Memory B cell (primary cell): Measurements from ENCODE around the gene SHF.

ENCODE experiments used
- ATAC-seq: fragments of 150-1000 bp; cut with Tn5 transposase; 2 replicates; pipeline ENCODE4 v1.10.0; 2021; ENCODE audit warnings: low read depth, mild to moderate bottlenecking, moderate library complexity
- DNase-seq, 2 donors: peaks; one replicate each; pipeline ENCODE4 v3.0.0; 2022; ENCODE audit warnings: low spot score in 2 of 2
- H3K27ac Mint-ChIP-seq: one replicate; pipeline ENCODE4 v1.8.0; 2022; ENCODE audit warnings: mild to moderate bottlenecking, moderate library complexity, mixed read lengths
- H3K27me3 Mint-ChIP-seq: one replicate; pipeline ENCODE4 v1.8.0; 2022; ENCODE audit warnings: mixed read lengths
- H3K36me3 Mint-ChIP-seq: one replicate; pipeline ENCODE4 v1.8.0; 2022; ENCODE audit warnings: mild to moderate bottlenecking, mixed read lengths
- H3K4me1 Mint-ChIP-seq: one replicate; pipeline ENCODE4 v1.8.0; 2022; ENCODE audit warnings: mixed read lengths
- H3K4me3 Mint-ChIP-seq: one replicate; pipeline ENCODE4 v1.8.0; 2022; ENCODE audit warnings: mild to moderate bottlenecking, moderate library complexity, mixed read lengths
- H3K9me3 Mint-ChIP-seq: one replicate; pipeline ENCODE4 v1.8.0; 2022; ENCODE audit warnings: mixed read lengths

The SHF gene

DNA sequence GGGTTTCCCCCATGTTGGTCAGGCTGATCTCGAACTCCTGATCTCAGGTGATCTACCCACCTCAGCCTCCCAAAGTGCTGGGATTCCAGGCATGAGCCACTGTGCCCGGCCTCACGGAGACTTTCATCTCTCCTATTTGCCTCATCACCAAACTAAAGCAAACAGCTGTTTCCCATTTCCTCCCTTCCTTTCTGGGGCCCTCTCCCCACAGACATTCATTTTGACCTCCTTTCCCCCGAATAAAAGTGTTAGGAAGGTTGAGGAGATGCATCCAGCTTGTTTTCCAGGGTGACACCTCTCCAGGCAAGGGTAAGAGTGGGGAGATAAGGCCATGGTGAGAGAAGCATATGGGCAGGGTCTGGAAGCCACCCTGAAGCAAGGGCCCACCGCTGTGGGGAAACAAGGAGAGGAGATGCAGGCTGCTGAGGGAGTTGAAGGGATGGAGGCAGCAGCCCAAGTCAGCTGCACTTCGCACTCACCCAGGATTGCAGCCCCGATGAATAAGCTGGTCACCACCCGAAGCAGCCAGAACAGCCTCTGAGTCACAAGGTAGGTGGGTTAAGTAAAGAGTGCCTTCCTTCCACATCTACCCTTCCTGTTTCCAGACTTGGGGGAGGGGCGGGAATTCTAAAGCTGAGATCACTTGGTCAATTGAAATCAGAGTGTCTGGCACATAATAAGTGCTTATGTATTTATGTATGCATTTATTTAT is 65.9 kb downstream of the SHF start:
- Mint-ChIP-seq H3K4me1 (peaks cover 13% of the 10 kb centered on the region), H3K4me3 (no peak overlapping the region), H3K27me3 (peaks cover 35% of the 10 kb centered on the region), H3K36me3 (no peaks in the 10 kb centered on the region), H3K27ac (no peak overlapping the region), H3K9me3 (no peaks in the 10 kb centered on the region)
- DNase-seq (no peak), ATAC-seq (no peak)

- Mint-ChIP-seq H3K36me3 (no peaks in the 10 kb centered on the region), H3K4me1 (peaks cover 17% of the 10 kb centered on the region), H3K27ac (no peak overlapping the region), H3K27me3 (peaks cover 36% of the 10 kb centered on the region), H3K4me3 (no peak overlapping the region), H3K9me3 (no peaks in the 10 kb centered on the region)
- DNase-seq (no peak), ATAC-seq (no peak)
Measured at GRCh38 chr15:45121020-45121419, 66.7 kb downstream of the SHF start.

DNA sequence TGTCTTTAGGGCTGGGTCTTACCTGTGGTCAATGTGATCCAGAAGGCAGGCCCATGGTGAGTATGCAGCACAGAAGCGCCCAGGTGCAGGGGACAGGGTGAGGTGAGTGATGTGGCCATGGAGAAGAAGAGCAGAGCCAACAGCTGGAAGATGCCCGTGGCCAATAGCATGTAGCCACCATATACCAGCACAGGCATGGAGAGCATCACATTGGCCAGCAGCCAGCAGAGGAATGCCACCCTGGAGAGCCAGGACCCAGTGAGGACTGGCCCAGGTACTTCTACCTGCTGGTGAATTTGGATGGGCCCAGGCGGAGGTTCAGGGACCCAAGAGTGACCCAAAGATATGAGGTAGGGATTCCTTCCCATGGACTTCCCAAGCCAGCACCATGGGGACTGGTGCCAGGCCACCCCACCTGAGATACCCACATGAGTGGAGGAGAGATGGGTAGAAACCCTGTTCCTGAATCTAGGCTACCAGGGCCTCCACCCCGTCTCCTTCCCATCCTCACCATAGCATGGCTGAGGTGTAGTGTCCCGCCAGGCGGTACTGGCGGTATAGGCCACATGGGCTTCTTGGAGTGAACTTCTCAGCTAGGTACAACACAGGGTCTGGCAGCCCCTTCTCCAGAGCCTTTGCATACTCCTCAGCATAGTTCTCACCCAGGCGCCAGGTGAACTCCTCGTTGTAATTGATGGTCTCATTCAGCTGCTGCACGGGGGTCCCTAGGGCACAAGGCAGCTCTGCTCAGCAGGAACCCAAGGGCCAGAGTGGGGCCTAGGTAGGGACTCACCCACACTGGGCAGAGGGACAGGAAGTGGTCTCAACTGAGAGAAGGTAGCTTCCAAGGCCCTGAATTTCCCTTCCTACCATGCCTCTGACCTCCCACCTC is 67.4 kb downstream of the SHF start:
- Mint-ChIP-seq H3K27me3 (peaks cover 39% of the 10 kb centered on the region), H3K27ac (no peak overlapping the region)
- no peak for ATAC-seq

GRCh38 chr15:45118996-45119395 is 68.8 kb downstream of the SHF start:
- DNase-seq (no peak), ATAC-seq (no peak)
- peaks cover 21% of the 10 kb centered on the region for H3K4me1 Mint-ChIP-seq
- H3K36me3 Mint-ChIP-seq: no peaks in the 10 kb centered on the region
- no peak overlapping the region for H3K4me3 Mint-ChIP-seq
- H3K9me3 Mint-ChIP-seq: no peaks in the 10 kb centered on the region
- H3K27me3 Mint-ChIP-seq: peaks cover 41% of the 10 kb centered on the region
- H3K27ac Mint-ChIP-seq: no peak overlapping the region

More for the DNA sequence above, 67.4 kb downstream of the SHF start:
- H3K9me3 Mint-ChIP-seq: no peaks in the 10 kb centered on the region
- peaks cover 17% of the 10 kb centered on the region for H3K4me1 Mint-ChIP-seq
- no peak for DNase-seq
- no peak overlapping the region for H3K4me3 Mint-ChIP-seq
- H3K36me3 Mint-ChIP-seq: no peaks in the 10 kb centered on the region

DNA sequence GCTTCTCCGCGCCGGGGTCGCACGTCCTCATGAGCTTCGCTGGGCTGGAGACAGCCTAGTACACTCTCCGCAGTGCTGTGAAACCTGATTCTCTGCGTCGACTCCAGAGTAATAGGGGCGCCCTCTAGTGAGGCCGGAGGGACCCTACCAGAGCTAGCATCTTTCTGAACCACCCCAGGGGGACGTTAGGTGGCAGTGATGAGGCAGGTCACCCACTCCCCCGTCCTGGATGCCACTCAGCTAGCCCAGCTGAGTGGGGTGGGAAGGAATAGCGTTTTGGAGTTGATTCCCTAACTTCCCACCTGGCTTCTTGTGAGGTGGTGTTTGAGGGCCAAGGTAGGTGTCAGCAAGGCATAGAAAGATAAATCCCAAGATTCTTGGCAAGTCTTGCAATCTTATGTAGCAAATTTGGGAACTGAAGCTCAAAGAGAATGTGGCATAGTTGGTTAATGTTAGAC is 69.6 kb downstream of the SHF start:
- H3K36me3 Mint-ChIP-seq: no peaks in the 10 kb centered on the region
- no peaks in the 10 kb centered on the region for H3K9me3 Mint-ChIP-seq
- peak overlapping the region; percentile 84 for H3K4me3 Mint-ChIP-seq
- peaks cover 45% of the 10 kb centered on the region for H3K27me3 Mint-ChIP-seq
- H3K27ac Mint-ChIP-seq: no peak overlapping the region
- peak; percentile 88 to 89 for DNase-seq
- peaks cover 28% of the 10 kb centered on the region for H3K4me1 Mint-ChIP-seq
- ATAC-seq: peak; percentile 95

GRCh38 chr15:45117308-45118130 is 70.2 kb downstream of the SHF start:
- Mint-ChIP-seq H3K9me3 (no peaks in the 10 kb centered on the region), H3K27me3 (peaks cover 45% of the 10 kb centered on the region), H3K4me1 (peaks cover 31% of the 10 kb centered on the region), H3K36me3 (no peaks in the 10 kb centered on the region), H3K4me3 (peak overlapping the region; percentile 84), H3K27ac (no peak overlapping the region)
- no peak for DNase-seq
- peak; percentile 13 for ATAC-seq
